Activated T-cell treated with anti-CD3 and anti-CD28 coated beads, Interleukin-2, amount 50 U/mL, for 24 hours (primary cell): ENCODE results near the gene AK1.
"Not testable (repeated sequence)": the region's sequence is repeated elsewhere in the genome, so short reads cannot be mapped to it uniquely, and the experiment has no call there.

ENCODE experiments used
- DNase-seq: peaks from one replicate; pipeline ENCODE4 v3.0.0-alpha.2; 2020
- H3K27ac Mint-ChIP-seq: 2 replicates; pipeline ENCODE4 v1.8.0; 2020; ENCODE audit warnings: mild to moderate bottlenecking, mixed read lengths
- H3K27me3 Mint-ChIP-seq: 2 replicates; pipeline ENCODE4 v1.8.0; 2020; ENCODE audit warnings: mixed read lengths
- H3K36me3 Mint-ChIP-seq: 2 replicates; pipeline ENCODE4 v1.8.0; 2020; ENCODE audit warnings: low read depth, mixed read lengths
- H3K4me1 Mint-ChIP-seq: 2 replicates; pipeline ENCODE4 v1.8.0; 2020; ENCODE audit warnings: low read depth, mixed read lengths
- H3K4me3 Mint-ChIP-seq: 2 replicates; pipeline ENCODE4 v1.8.0; 2020; ENCODE audit warnings: mild to moderate bottlenecking, moderate library complexity, mixed read lengths
- H3K9me3 Mint-ChIP-seq: 2 replicates; pipeline ENCODE4 v1.8.0; 2020; ENCODE audit warnings: mixed read lengths

AK1 gene

GRCh38 chr9:127845619-127846018, 31.9 kb downstream of the AK1 start:
- H3K27ac Mint-ChIP-seq, DNase-seq, H3K4me3 Mint-ChIP-seq, H3K4me1 Mint-ChIP-seq, H3K27me3 Mint-ChIP-seq: not testable (repeated sequence)
- H3K9me3 Mint-ChIP-seq, result peaks cover 12% of the 10 kb centered on the region
- peaks cover 22% of the 10 kb centered on the region for H3K36me3 Mint-ChIP-seq

- Mint-ChIP-seq H3K4me1 (no peaks in the 10 kb centered on the region), H3K4me3 (no peak overlapping the region), H3K9me3 (peaks cover 12% of the 10 kb centered on the region), H3K36me3 (peaks cover 17% of the 10 kb centered on the region), H3K27ac (no peak overlapping the region), H3K27me3 (no peaks in the 10 kb centered on the region)
- DNase-seq, result no peak
Observed at GRCh38 chr9:127844821-127845359, 32.6 kb downstream of the AK1 start.

DNA sequence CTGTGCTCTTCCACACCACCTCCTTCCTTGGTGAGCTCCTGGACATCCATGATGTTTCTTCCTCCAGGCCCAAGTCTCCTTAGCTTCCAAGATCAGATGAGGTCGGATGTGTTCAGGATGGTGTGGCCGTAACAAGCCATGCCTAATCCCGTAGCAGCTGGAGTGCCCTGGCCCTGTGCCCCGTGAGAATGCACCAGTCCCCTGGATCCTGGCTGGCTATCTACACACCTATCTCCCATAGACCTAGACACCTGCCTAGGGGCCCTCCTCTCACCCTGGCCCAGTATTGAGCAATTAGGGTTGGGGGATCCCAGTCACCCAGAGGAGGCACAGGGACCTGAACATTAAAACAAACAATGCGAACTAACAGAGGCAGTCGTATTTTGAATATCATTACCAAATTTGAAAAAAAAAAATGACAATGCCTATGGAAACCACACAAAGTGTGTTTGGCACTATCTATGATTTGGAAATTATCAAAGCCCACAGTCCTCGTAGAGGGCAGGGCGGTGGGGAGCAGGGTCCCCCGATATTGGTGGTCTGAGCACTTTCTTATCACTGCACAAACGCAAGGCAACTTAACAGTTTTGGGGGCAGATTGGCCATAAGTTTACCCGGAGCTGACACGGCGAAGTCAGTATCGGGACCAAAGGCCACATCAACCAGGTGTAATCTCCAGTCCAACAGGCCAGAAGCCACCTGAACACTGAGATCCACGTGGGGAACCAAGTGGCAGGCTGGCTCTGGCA, 36.2 kb downstream of the AK1 start:
- DNase-seq, result no peak
- Mint-ChIP-seq H3K9me3 (no peaks in the 10 kb centered on the region), H3K4me1 (no peaks in the 10 kb centered on the region), H3K27ac (no peak overlapping the region), H3K4me3 (no peak overlapping the region), H3K27me3 (no peaks in the 10 kb centered on the region), H3K36me3 (no peaks in the 10 kb centered on the region)

- peaks cover 13% of the 10 kb centered on the region for H3K4me1 Mint-ChIP-seq
- H3K27me3 Mint-ChIP-seq, result no peaks in the 10 kb centered on the region
- DNase-seq, result no peak
- H3K27ac Mint-ChIP-seq, result no peak overlapping the region
- H3K9me3 Mint-ChIP-seq, result no peaks in the 10 kb centered on the region
- no peak overlapping the region for H3K4me3 Mint-ChIP-seq
- H3K36me3 Mint-ChIP-seq, result no peaks in the 10 kb centered on the region
Observed at GRCh38 chr9:127838375-127839078, 38.9 kb downstream of the AK1 start.

- DNase-seq, result no peak
- H3K4me1 Mint-ChIP-seq, result peaks cover 20% of the 10 kb centered on the region
- no peaks in the 10 kb centered on the region for H3K36me3 Mint-ChIP-seq
- H3K27me3 Mint-ChIP-seq, result no peaks in the 10 kb centered on the region
- H3K9me3 Mint-ChIP-seq, result no peaks in the 10 kb centered on the region
- H3K4me3 Mint-ChIP-seq, result no peak overlapping the region
- H3K27ac Mint-ChIP-seq, result no peak overlapping the region
Observed at GRCh38 chr9:127837346-127837745, 40.1 kb downstream of the AK1 start.

- H3K9me3 Mint-ChIP-seq, DNase-seq, H3K36me3 Mint-ChIP-seq, H3K27ac Mint-ChIP-seq, H3K27me3 Mint-ChIP-seq, H3K4me3 Mint-ChIP-seq: not testable (repeated sequence)
- H3K4me1 Mint-ChIP-seq, result peaks cover 23% of the 10 kb centered on the region
Observed at GRCh38 chr9:127836561-127836960, 40.9 kb downstream of the AK1 start.

DNA sequence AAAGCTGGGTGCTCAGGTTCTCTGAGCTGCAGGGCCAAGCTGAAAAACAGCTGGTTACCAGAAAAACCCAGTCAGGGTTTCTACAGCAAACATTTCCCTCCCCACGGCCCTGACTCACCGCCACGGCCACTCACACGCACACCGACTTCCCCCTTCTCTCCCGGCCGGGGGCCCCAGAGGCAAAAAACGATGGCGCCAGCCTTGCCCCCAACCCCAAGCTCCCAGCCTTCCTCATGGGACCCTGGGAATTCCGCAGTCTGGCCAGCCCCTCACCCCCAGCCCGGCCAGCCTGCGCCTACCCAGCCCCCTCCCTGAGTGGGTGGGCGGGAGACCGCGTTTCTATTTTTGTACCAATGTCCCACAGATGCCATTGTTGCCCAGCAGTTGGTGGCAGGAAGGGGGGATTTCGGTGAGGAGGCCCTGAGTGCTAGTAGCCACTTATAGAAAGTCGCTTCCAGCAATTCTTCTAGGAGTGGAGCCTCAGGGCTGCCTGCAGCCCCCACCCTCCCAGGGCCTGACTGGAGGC, 41.4 kb downstream of the AK1 start:
- Mint-ChIP-seq H3K9me3 (no peaks in the 10 kb centered on the region), H3K36me3 (no peaks in the 10 kb centered on the region), H3K27ac (no peak overlapping the region), H3K4me1 (peaks cover 23% of the 10 kb centered on the region), H3K4me3 (no peak overlapping the region), H3K27me3 (no peaks in the 10 kb centered on the region)
- DNase-seq, result no peak

- peak overlapping the region; percentile 45 for H3K27ac Mint-ChIP-seq
- no peak overlapping the region for H3K4me3 Mint-ChIP-seq
Observed at GRCh38 chr9:127833555-127833954, 43.9 kb downstream of the AK1 start.

DNA sequence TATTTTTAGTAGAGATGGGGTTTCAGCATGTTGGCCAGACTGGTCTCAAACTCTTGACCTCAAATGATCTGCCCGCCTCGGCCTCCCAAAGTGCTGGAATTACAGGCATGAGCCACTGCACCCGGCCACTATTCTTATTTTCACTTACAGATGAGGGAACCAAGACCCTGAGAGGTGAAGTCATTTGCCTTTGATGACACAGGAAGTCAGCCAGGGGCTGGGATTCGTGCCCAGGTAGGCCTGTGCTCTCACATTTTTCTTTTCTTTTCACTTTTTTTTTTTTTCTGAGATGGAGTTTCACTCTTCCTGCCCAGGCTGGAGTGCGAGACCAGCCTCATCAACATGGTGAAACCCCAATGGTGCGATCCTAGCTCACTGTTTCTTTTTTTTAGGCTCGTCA, 45.2 kb downstream of the AK1 start:
- no peaks in the 10 kb centered on the region for H3K27me3 Mint-ChIP-seq
- peaks cover 8% of the 10 kb centered on the region for H3K36me3 Mint-ChIP-seq
- DNase-seq, result no peak
- H3K9me3 Mint-ChIP-seq, result no peaks in the 10 kb centered on the region
- H3K27ac Mint-ChIP-seq, result peak overlapping the region; percentile 80
- no peak overlapping the region for H3K4me3 Mint-ChIP-seq
- peaks cover 23% of the 10 kb centered on the region for H3K4me1 Mint-ChIP-seq

More at GRCh38 chr9:127833555-127833954, 43.9 kb downstream of the AK1 start:
- DNase-seq, result no peak
- Mint-ChIP-seq H3K4me1 (peaks cover 23% of the 10 kb centered on the region), H3K36me3 (peaks cover 8% of the 10 kb centered on the region), H3K27me3 (no peaks in the 10 kb centered on the region), H3K9me3 (no peaks in the 10 kb centered on the region)

DNA sequence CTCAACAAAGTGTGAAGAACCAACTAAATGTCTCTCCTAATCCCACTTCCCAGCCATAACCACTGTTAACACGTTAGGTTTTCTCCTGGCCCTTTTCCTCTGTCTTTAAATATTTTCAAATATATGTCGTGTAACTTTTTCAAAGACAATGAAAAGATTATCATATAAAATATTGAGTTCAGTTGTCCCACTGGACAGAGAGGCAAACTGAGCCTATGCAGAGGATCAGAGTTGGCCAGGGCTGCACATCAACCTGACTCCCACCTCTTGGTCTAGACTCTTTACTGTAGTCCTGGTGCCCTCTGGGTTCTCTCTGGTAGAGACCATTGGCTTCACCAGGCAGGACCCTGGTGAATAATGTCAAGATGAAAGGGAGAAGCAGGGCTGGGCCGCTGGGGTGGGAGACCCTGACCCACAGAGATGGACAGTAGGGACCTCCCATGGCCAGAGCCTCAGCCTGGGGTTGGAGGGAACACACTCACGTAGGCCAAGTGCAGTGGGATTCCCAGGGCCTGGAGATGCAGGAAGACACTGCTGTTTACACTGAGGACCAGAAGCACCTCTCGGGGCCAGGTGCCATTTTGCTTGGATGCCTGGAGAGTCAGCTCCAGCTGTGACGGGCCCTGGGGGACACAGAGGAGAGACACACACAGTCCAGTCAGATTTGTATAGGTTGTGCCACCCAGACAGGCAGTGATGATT, 48.1 kb downstream of the AK1 start:
- Mint-ChIP-seq H3K27ac (peak overlapping the region; percentile 38), H3K4me3 (no peak overlapping the region), H3K9me3 (no peaks in the 10 kb centered on the region), H3K27me3 (no peaks in the 10 kb centered on the region), H3K36me3 (peaks cover 22% of the 10 kb centered on the region), H3K4me1 (peaks cover 12% of the 10 kb centered on the region)
- DNase-seq, result no peak

- no peak for DNase-seq
- Mint-ChIP-seq H3K9me3 (no peaks in the 10 kb centered on the region), H3K27ac (no peak overlapping the region), H3K27me3 (no peaks in the 10 kb centered on the region), H3K4me3 (no peak overlapping the region), H3K36me3 (peaks cover 22% of the 10 kb centered on the region), H3K4me1 (peaks cover 9% of the 10 kb centered on the region)
Observed at GRCh38 chr9:127828262-127829031, 49.0 kb downstream of the AK1 start.

GRCh38 chr9:127826253-127826913, 51.1 kb downstream of the AK1 start:
- peaks cover 22% of the 10 kb centered on the region for H3K36me3 Mint-ChIP-seq
- no peaks in the 10 kb centered on the region for H3K4me1 Mint-ChIP-seq
- H3K27me3 Mint-ChIP-seq, result no peaks in the 10 kb centered on the region
- no peak overlapping the region for H3K4me3 Mint-ChIP-seq
- H3K9me3 Mint-ChIP-seq, result no peaks in the 10 kb centered on the region
- no peak overlapping the region for H3K27ac Mint-ChIP-seq
- no peak for DNase-seq

- no peaks in the 10 kb centered on the region for H3K4me1 Mint-ChIP-seq
- H3K27me3 Mint-ChIP-seq, result no peaks in the 10 kb centered on the region
- no peaks in the 10 kb centered on the region for H3K9me3 Mint-ChIP-seq
- no peak for DNase-seq
- H3K27ac Mint-ChIP-seq, result peak overlapping the region; percentile 7
- H3K4me3 Mint-ChIP-seq, result no peak overlapping the region
- H3K36me3 Mint-ChIP-seq, result peaks cover 26% of the 10 kb centered on the region
Observed at GRCh38 chr9:127825319-127826051, 52.0 kb downstream of the AK1 start.
